OCI-LY7 (cell line): ENCODE results near the gene LCE1D.

Source experiments
- CTCF ChIP-seq: fragments of 200-600 bp; sonication (generic); conservative IDR thresholded peaks from 2 replicates; pipeline ENCODE4 v1.5.1; 2014; ENCODE audit warnings: mild to moderate bottlenecking, antibody characterized with exemption, low read length, moderate library complexity, mixed read lengths
- EZH2phosphoT487 ChIP-seq: fragments of 200-600 bp; sonication (generic); IDR thresholded peaks from 2 replicates; pipeline ENCODE4 v1.6.1; 2018; ENCODE audit warnings: low read depth, borderline replicate concordance, mild to moderate bottlenecking, mixed run types, antibody characterized with exemption, low read length, moderate library complexity, mixed read lengths

GRCh38 chr1:152753586-152753985, 42.9 kb upstream of the LCE1D start:
- TF ChIP-seq CTCF (no peak), EZH2phosphoT487 (no peak)
